Hepatocyte (in vitro differentiated cells): ENCODE measurements around the gene TEX35. TPM values are rescaled to one million over a fixed set of nuclear protein-coding genes. Genes with fewer than 3 reads are reported as not detected.

Source experiments
- DNase-seq: peaks from one replicate; pipeline ENCODE4 v3.0.0-alpha.2; 2016; ENCODE audit warnings: low spot score
- H2AFZ ChIP-seq: fragments of 200-600 bp; sonication (generic); 2 replicates; pipeline ENCODE4 v1.6.0; 2016; ENCODE audit warnings: antibody characterized with exemption, mild to moderate bottlenecking
- H3K27ac ChIP-seq: fragments of 200-600 bp; sonication (generic); 2 replicates; pipeline ENCODE4 v1.5.1; 2016; ENCODE audit warnings: mild to moderate bottlenecking
- H3K27me3 ChIP-seq: fragments of 200-600 bp; sonication (generic); 2 replicates; pipeline ENCODE4 v1.6.1; 2016
- H3K36me3 ChIP-seq: fragments of 200-600 bp; sonication (generic); replicated peaks from 2 replicates; pipeline ENCODE4 v1.5.1; 2016; ENCODE audit warnings: low read depth; ENCODE audit not compliant: insufficient read depth
- H3K4me1 ChIP-seq: fragments of 200-600 bp; sonication (generic); 2 replicates; pipeline ENCODE4 v1.5.1; 2016; ENCODE audit warnings: mild to moderate bottlenecking, moderate library complexity; ENCODE audit not compliant: insufficient read depth
- H3K4me2 ChIP-seq: fragments of 200-600 bp; sonication (generic); 2 replicates; pipeline ENCODE4 v1.6.0; 2016
- H3K4me3 ChIP-seq: fragments of 200-600 bp; sonication (generic); 2 replicates; pipeline ENCODE4 v1.5.1; 2016; ENCODE audit warnings: mild to moderate bottlenecking
- H3K79me2 ChIP-seq: fragments of 200-600 bp; sonication (generic); 2 replicates; pipeline ENCODE4 v1.6.0; 2017; ENCODE audit warnings: mild to moderate bottlenecking
- H3K9me2 ChIP-seq: fragments of 200-600 bp; sonication (generic); replicated peaks from 2 replicates; pipeline ENCODE4 v1.6.0; 2017; ENCODE audit warnings: mild to moderate bottlenecking; ENCODE audit not compliant: insufficient read depth
- H3K9me3 ChIP-seq: fragments of 200-600 bp; sonication (generic); 2 replicates; pipeline ENCODE4 v1.5.1; 2016; ENCODE audit warnings: low read depth, mild to moderate bottlenecking
- H4K20me1 ChIP-seq: fragments of 200-600 bp; sonication (generic); 2 replicates; pipeline ENCODE4 v1.6.0; 2016; ENCODE audit warnings: mild to moderate bottlenecking; ENCODE audit not compliant: insufficient read depth, poor library complexity, severe bottlenecking
- CTCF ChIP-seq: fragments of 200-600 bp; sonication (generic); IDR thresholded peaks from 2 replicates; pipeline ENCODE4 v1.5.1; 2016; ENCODE audit warnings: antibody characterized with exemption, mild to moderate bottlenecking; ENCODE audit not compliant: poor library complexity
- EZH2 ChIP-seq: fragments of 200-600 bp; sonication (generic); IDR thresholded peaks from 2 replicates; pipeline ENCODE4 v1.6.1; 2016; ENCODE audit warnings: antibody characterized with exemption, mild to moderate bottlenecking, borderline replicate concordance
- EZH2phosphoT487 ChIP-seq: fragments of 200-600 bp; sonication (generic); IDR thresholded peaks from one replicate; pipeline ENCODE4 v1.6.1; 2018; ENCODE audit warnings: antibody characterized with exemption, mild to moderate bottlenecking, low read depth, moderate library complexity; ENCODE audit not compliant: unreplicated experiment, severe bottlenecking
- WGBS: methylation state at CpG from one replicate; pipeline ENCODE4 v1.1.6; 2016; ENCODE audit warnings: low lambda C conversion rate; ENCODE audit errors: missing lambda C conversion rate; 5-methylcytosine and 5-hydroxymethylcytosine counted together
- polyA plus RNA-seq: library from polyadenylated mRNA; unstranded; fragments of >200 nt; fragmentation: Nextera tagmentation; extraction: Ambion mirVana; gene quantifications from 2 replicates; pipeline ENCODE4 v1.2.1, GENCODE V29; 2016
- total RNA-seq: library from RNA; depleted of rRNA; stranded (reverse); fragments of >200 nt; gene quantifications from 2 replicates; pipeline ENCODE4 v1.2.3, GENCODE V29; 2014

Gene TEX35
- total and polyA plus RNA-seq, 2 experiments from 2014 or later: not detected

DNA sequence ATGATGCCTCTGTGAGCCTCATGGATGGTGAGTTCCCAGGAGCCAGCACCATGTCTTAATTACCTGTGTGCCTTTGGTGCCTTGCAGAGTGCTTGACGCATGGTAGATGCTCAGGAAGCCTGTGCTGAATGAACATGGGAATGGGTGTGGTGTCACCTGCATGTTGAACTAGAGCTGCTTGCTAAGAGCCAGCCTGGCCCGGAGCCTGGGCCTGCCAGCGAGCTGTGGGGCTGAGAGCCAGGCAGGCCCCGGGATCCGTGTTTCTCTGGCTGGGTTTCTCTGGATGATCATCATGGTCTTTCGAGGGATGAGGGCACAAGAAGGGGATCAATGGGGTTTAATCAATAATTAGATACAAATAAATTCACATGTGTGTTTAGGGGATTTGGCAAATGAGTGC lies 6.7 kb upstream of the TEX35 start:
- H3K9me3 ChIP-seq: no peaks in the 10 kb centered on the region
- TF ChIP-seq EZH2phosphoT487: no peak
- TF ChIP-seq CTCF: no peak
- TF ChIP-seq EZH2: no peak
- H2AFZ ChIP-seq: no peak overlapping the region
- H4K20me1 ChIP-seq: no peaks in the 10 kb centered on the region
- H3K4me1 ChIP-seq: no peaks in the 10 kb centered on the region
- H3K27me3 ChIP-seq: no peaks in the 10 kb centered on the region
- no peak overlapping the region for H3K27ac ChIP-seq
- no peak overlapping the region for H3K4me3 ChIP-seq
- no peaks in the 10 kb centered on the region for H3K9me2 ChIP-seq
- 96% methylated on average over 6 of the region's 6 CpGs for WGBS
- no peak for DNase-seq
- no peaks in the 10 kb centered on the region for H3K36me3 ChIP-seq
- no peak overlapping the region for H3K4me2 ChIP-seq
- H3K79me2 ChIP-seq: no peaks in the 10 kb centered on the region

DNA sequence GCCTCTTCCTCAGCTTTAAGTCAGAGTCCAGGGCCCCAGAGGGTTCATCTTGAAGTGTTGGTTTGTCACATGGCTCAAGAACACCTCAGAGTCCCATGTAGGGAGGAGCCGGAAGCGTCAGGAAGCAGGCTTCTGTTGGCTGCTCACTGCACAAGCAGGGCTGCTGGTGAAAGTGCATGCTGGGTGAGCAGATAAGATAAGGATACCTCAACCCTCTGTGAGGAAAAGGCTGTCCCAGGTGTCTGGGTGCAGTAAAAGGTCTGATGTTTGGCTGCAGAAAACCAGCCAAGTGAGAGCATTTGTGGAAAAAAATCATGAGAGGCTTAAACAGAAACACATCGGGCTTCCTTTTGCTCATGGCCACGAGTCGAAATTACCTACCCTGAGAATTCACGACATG lies 6.2 kb upstream of the TEX35 start:
- DNase-seq: peak; percentile 81
- Histone ChIP-seq H3K9me3 (no peaks in the 10 kb centered on the region), H3K36me3 (no peaks in the 10 kb centered on the region), H3K27me3 (no peaks in the 10 kb centered on the region), H3K9me2 (no peaks in the 10 kb centered on the region), H3K4me2 (no peak overlapping the region), H4K20me1 (no peaks in the 10 kb centered on the region), H3K4me1 (no peaks in the 10 kb centered on the region), H3K4me3 (no peak overlapping the region), H3K27ac (no peak overlapping the region), H2AFZ (no peak overlapping the region), H3K79me2 (no peaks in the 10 kb centered on the region)
- WGBS: 67% methylated on average over 6 of the region's 6 CpGs
- TF ChIP-seq CTCF (no peak), EZH2phosphoT487 (no peak)

- Histone ChIP-seq H3K9me2 (no peaks in the 10 kb centered on the region), H3K4me2 (no peak overlapping the region), H3K4me3 (no peak overlapping the region), H3K27me3 (no peaks in the 10 kb centered on the region), H3K9me3 (no peaks in the 10 kb centered on the region), H3K27ac (no peak overlapping the region), H4K20me1 (no peaks in the 10 kb centered on the region), H3K4me1 (no peaks in the 10 kb centered on the region), H3K36me3 (no peaks in the 10 kb centered on the region), H2AFZ (no peak overlapping the region), H3K79me2 (no peaks in the 10 kb centered on the region)
- TF ChIP-seq CTCF: no peak
- no peak for TF ChIP-seq EZH2phosphoT487
- no peak for TF ChIP-seq EZH2
- WGBS: 89% methylated on average over 5 of the region's 5 CpGs
- no peak for DNase-seq
These were observed 3.4 kb upstream of the TEX35 start for GRCh38 chr1:178509414-178510007.

DNA sequence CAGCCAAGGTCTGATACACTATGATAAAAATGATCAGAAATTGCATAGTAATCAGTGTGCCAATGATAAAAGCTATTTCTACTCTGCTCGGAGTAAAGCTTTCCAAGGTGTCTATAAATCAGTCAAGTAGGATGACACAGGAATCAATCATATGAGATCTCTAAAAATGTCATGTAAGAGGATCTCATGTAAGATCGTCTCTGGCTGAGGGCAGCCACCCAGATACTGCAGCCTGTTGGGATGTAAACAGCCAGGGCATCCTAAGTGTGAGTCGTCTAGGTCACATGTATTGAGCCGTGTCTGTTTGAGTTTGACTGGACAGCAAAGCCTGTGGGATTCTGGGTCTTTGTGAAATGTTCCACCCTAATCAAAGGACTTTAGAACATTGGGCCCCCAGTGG lies 2.8 kb upstream of the TEX35 start:
- Histone ChIP-seq H3K9me2 (no peaks in the 10 kb centered on the region), H3K4me2 (no peak overlapping the region), H3K4me3 (no peak overlapping the region), H3K36me3 (no peaks in the 10 kb centered on the region), H3K4me1 (no peaks in the 10 kb centered on the region), H2AFZ (no peak overlapping the region), H3K27ac (no peak overlapping the region), H3K9me3 (no peaks in the 10 kb centered on the region), H4K20me1 (no peaks in the 10 kb centered on the region), H3K27me3 (no peaks in the 10 kb centered on the region), H3K79me2 (no peaks in the 10 kb centered on the region)
- WGBS: 78% methylated on average over 4 of the region's 4 CpGs
- TF ChIP-seq EZH2: no peak
- no peak for TF ChIP-seq EZH2phosphoT487
- TF ChIP-seq CTCF: no peak
- DNase-seq: no peak
